ENCODE measurements around the gene FAM219A. TPM values are rescaled to one million over a fixed set of nuclear protein-coding genes. Genes with fewer than 3 reads are reported as not detected.

The FAM219A gene
- total and polyA plus RNA-seq, 3 donors from 2014 or later = 12.2 to 17.9 (median 12.6) TPM

GRCh38 chr9:34417734-34418133, 40.6 kb downstream of the FAM219A start:
- Histone ChIP-seq H3K9me3 (no peaks in the 10 kb centered on the region), H3K36me3 (ENCODE audit: low read depth, missing control alignments) (no peaks in the 10 kb centered on the region), H3K4me1 (no peaks in the 10 kb centered on the region), H3K27ac (no peak overlapping the region), H3K27me3 (no peaks in the 10 kb centered on the region), H3K4me3 (no peak overlapping the region)
- TF ChIP-seq POLR2A (IDR thresholded peaks at IDR 0.05) = no peak
- TF ChIP-seq, protein P1, sequence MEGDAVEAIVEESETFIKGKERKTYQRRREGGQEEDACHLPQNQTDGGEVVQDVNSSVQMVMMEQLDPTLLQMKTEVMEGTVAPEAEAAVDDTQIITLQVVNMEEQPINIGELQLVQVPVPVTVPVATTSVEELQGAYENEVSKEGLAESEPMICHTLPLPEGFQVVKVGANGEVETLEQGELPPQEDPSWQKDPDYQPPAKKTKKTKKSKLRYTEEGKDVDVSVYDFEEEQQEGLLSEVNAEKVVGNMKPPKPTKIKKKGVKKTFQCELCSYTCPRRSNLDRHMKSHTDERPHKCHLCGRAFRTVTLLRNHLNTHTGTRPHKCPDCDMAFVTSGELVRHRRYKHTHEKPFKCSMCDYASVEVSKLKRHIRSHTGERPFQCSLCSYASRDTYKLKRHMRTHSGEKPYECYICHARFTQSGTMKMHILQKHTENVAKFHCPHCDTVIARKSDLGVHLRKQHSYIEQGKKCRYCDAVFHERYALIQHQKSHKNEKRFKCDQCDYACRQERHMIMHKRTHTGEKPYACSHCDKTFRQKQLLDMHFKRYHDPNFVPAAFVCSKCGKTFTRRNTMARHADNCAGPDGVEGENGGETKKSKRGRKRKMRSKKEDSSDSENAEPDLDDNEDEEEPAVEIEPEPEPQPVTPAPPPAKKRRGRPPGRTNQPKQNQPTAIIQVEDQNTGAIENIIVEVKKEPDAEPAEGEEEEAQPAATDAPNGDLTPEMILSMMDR (IDR thresholded peaks at IDR 0.05) = no peak
- whole genome bisulfite sequencing, 2 donors = 90 to 95% methylated on average over 3 of the region's 3 CpGs
- DNase-seq = no peak
- intact Hi-C loops (cut with DNase I; ENCODE audit: low total_unique reads) = no loop called here

DNA sequence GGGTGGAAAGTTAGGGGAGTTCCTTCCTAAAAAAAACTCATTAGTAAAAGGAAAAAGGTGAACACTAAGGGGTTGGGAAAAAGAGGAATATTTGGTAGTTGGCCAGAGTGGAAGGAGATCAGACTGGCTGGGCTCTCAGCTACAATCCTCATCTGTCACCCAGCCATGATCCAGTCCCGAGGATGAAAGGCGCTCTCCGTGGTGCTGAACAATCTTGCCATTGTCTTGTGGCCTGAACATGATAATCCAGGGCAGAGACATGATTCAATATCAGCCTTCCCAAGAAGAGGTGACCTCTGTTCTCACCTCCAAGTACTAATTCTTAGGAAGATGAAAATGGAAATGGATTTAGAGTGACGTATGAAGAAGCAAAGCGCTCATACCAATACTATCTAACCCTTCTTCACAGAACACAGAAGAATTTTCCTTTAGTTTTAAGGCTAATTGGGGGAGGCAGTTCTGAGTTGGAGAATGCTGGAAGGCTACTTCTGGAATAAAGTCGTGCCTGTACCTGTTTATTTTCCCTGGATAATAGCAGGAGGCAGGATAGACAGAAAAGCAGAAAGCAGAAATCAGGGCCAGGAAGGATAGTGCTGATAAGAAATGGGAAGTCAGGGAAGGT, 45.0 kb downstream of the FAM219A start:
- no peaks in the 10 kb centered on the region for H3K4me1 ChIP-seq
- H3K4me3 ChIP-seq = no peak overlapping the region
- intact Hi-C loops (cut with DNase I; ENCODE audit: low total_unique reads) = no loop called here
- H3K27ac ChIP-seq = no peak overlapping the region
- TF ChIP-seq POLR2A (IDR thresholded peaks at IDR 0.05) = no peak
- TF ChIP-seq, protein P1 (IDR thresholded peaks at IDR 0.05) = no peak
- no peaks in the 10 kb centered on the region for H3K36me3 ChIP-seq (ENCODE audit: low read depth, missing control alignments)
- H3K27me3 ChIP-seq = no peaks in the 10 kb centered on the region
- 23 to 25% methylated on average over 6 of the region's 6 CpGs for WGBS, 2 donors
- H3K9me3 ChIP-seq = no peaks in the 10 kb centered on the region
- DNase-seq = peak; percentile 48

DNA sequence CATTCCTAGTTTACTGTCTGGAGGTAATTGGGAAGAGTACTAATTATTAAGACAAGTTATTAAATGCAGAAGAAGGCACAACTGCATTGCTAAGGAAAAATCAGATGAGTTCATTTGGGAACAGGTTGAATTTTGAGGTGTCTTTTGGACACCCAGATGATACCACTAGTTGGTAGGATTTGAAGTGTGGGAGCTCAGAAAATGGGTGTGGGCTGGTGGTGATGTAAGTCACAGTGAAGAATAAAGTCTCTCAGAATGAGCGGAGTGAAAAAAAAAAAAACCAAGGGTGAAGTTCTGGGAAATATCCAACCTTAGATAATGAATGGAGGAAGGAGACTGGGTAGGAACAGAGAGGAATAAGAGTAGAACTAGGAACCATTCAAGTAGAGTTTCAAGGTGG, 46.0 kb downstream of the FAM219A start:
- no peaks in the 10 kb centered on the region for H3K4me1 ChIP-seq
- no peaks in the 10 kb centered on the region for H3K36me3 ChIP-seq (ENCODE audit: low read depth, missing control alignments)
- intact Hi-C loops (cut with DNase I; ENCODE audit: low total_unique reads) = no loop called here
- WGBS, 2 donors = 32 to 86% methylated on average over 1 of the region's 1 CpG
- TF ChIP-seq, protein P1 (IDR thresholded peaks at IDR 0.05) = no peak
- no peak for TF ChIP-seq POLR2A (IDR thresholded peaks at IDR 0.05)
- DNase-seq = no peak
- no peak overlapping the region for H3K4me3 ChIP-seq
- no peak overlapping the region for H3K27ac ChIP-seq
- H3K27me3 ChIP-seq = no peaks in the 10 kb centered on the region
- H3K9me3 ChIP-seq = no peaks in the 10 kb centered on the region

DNA sequence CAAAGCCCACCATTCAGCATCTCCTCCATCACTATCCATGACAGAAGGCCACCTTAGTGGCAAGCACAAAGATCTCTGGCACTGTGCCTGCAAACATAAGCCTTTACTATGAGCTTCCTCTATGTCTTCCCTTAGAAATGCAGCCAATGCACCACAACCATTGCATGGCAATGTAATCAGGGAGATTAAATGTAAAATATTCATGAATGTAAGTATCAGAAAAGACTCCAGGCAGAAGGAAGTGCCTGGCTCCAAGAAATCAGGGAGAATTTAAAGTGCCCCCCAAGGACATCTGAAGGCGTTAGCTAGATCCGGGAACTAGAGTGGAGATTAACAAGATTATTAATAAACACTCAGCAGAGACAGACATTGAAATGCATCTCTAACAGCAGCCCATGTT, 49.2 kb downstream of the FAM219A start:
- Histone ChIP-seq H3K4me3 (no peak overlapping the region), H3K9me3 (no peaks in the 10 kb centered on the region), H3K4me1 (no peaks in the 10 kb centered on the region), H3K27ac (no peak overlapping the region), H3K27me3 (no peaks in the 10 kb centered on the region), H3K36me3 (ENCODE audit: low read depth, missing control alignments) (no peaks in the 10 kb centered on the region)
- intact Hi-C loops (cut with DNase I; ENCODE audit: low total_unique reads) = loop anchor here (10.0 kb wide), 1 partner anchor 96 kb away; no protein-coding TSS in a partner anchor
- no peak for DNase-seq
- 57 to 83% methylated on average over 2 of the region's 2 CpGs for WGBS, 2 donors
- TF ChIP-seq, protein P1 (IDR thresholded peaks at IDR 0.05) = no peak

- intact Hi-C loops (cut with DNase I; ENCODE audit: low total_unique reads) = loop anchor here (10.0 kb wide), 1 partner anchor 97 kb away; no protein-coding TSS in a partner anchor
- Histone ChIP-seq H3K9me3 (no peaks in the 10 kb centered on the region), H3K4me3 (no peak overlapping the region), H3K4me1 (no peaks in the 10 kb centered on the region), H3K36me3 (ENCODE audit: low read depth, missing control alignments) (no peaks in the 10 kb centered on the region), H3K27ac (no peak overlapping the region), H3K27me3 (no peaks in the 10 kb centered on the region)
- TF ChIP-seq, protein P1 (IDR thresholded peaks at IDR 0.05) = no peak
- no peak for TF ChIP-seq POLR2A (IDR thresholded peaks at IDR 0.05)
- no peak for DNase-seq
- 89 to 100% methylated on average over 1 of the region's 1 CpG for WGBS, 2 donors
These were observed 50.2 kb downstream of the FAM219A start for GRCh38 chr9:34408173-34408572.

Data from testis (tissue), 3 donors.